K562 (cell line): ENCODE measurements around the gene NME8. TPM values are rescaled to one million over a fixed set of nuclear protein-coding genes. Genes with fewer than 3 reads are reported as not detected.

Experiments
- ATAC-seq: fragments of 200-7000 bp; cut with Tn5 transposase; 3 replicates; pipeline ENCODE4 v1.9.1; 2020; ENCODE audit warnings: moderate library complexity
- BruUV-seq: library from RNA; stranded (reverse); fragments of 400-500 nt; replicated peaks from 2 replicates; lab custom pipeline; 2021; lab: Mats Ljungman, UMichigan
- CTCF ChIA-PET: fragments of 300-600 bp; formaldehyde crosslinking; extraction: SDS; loops from one replicate; lab custom pipeline; 2021; ENCODE audit warnings: low intra/inter-chr PET ratio; lab: Yijun Ruan, JAX
- POLR2A ChIA-PET: fragments of 300-600, 350-650 bp; sonication (Branson Sonifier 250); formaldehyde crosslinking; extraction: SDS; loops from one replicate; lab custom pipeline; 2021; ENCODE audit warnings: antibody characterized with exemption, inconsistent platforms; lab: Yijun Ruan, JAX
- DNase-seq, 4 experiments: peaks; one replicate each; pipeline versions ENCODE4 v3.0.0 to v3.0.0-alpha.2; 2011 to 2018; ENCODE audit warnings: low spot score in 3 of 4, mixed read lengths in 3 of 4; ENCODE audit errors: extremely low read depth in 1 of 4
- FAIRE-seq: peaks from 2 replicates; lab custom pipeline; 2011; peaks lifted over from hg19 to GRCh38; lab: Jason Lieb, UNC
- H2AFZ ChIP-seq: 2 replicates; pipeline ENCODE4 v1.6.0; 2011; ENCODE audit warnings: low read depth, low read length, control low read depth, inconsistent platforms
- H3K27ac ChIP-seq: fragments of 200-600 bp; 3 replicates; pipeline ENCODE4 v1.8.0; 2011; ENCODE audit warnings: low read depth, mild to moderate bottlenecking, control low read depth, inconsistent platforms, low read length, moderate library complexity, mixed read lengths; ENCODE audit errors: extremely low read depth
- H3K27me3 ChIP-seq, 2 experiments: fragments of 300-600 bp in 1 of 2; 2 replicates in 1 of 2; 3 replicates in 1 of 2; pipeline versions ENCODE4 v1.6.0 to v1.8.0; 2011; ENCODE audit warnings: inconsistent platforms in 2 of 2, low read length in 2 of 2, mild to moderate bottlenecking in 1 of 2, mixed read lengths in 1 of 2, moderate library complexity in 1 of 2; ENCODE audit not compliant: control insufficient read depth in 2 of 2, insufficient read depth in 2 of 2
- H3K36me3 ChIP-seq: fragments of 300-600 bp; 3 replicates; pipeline ENCODE4 v1.8.0; 2011; ENCODE audit warnings: mild to moderate bottlenecking, low read length, inconsistent platforms; ENCODE audit not compliant: control insufficient read depth, insufficient read depth
- H3K4me1 ChIP-seq, 2 experiments: fragments of 200-600 bp in 1 of 2; replicated peaks in 1 of 2; 2 replicates in 1 of 2; 3 replicates in 1 of 2; pipeline versions ENCODE4 v1.5.1 to v1.8.0; 2011; ENCODE audit warnings: inconsistent platforms in 2 of 2, low read length in 2 of 2, mild to moderate bottlenecking in 1 of 2, mixed read lengths in 1 of 2, moderate library complexity in 1 of 2; ENCODE audit not compliant: control insufficient read depth in 2 of 2, insufficient read depth in 2 of 2
- H3K4me2 ChIP-seq: 2 replicates; pipeline ENCODE4 v1.6.1; 2011; ENCODE audit warnings: low read length, control low read depth, inconsistent platforms, mixed read lengths; ENCODE audit not compliant: insufficient read depth
- H3K4me3 ChIP-seq: fragments of 200-600 bp; sonication (generic), shearing (Covaris generic); 2 replicates; pipeline ENCODE4 v1.5.1; 2016; ENCODE audit warnings: control low read depth, inconsistent platforms
- H3K79me2 ChIP-seq: fragments of 200-600 bp; 3 replicates; pipeline ENCODE4 v1.8.0; 2011; ENCODE audit warnings: low read length, inconsistent platforms; ENCODE audit not compliant: control insufficient read depth, insufficient read depth
- H3K9ac ChIP-seq, 2 experiments: 2 replicates each; pipeline versions ENCODE4 v1.6.0 to v1.6.1; 2011; ENCODE audit warnings: low read depth in 2 of 2, low read length in 2 of 2, control low read depth in 1 of 2, inconsistent platforms in 1 of 2, mild to moderate bottlenecking in 1 of 2, mixed read lengths in 1 of 2; ENCODE audit not compliant: insufficient read depth in 1 of 2
- H3K9me1 ChIP-seq: one replicate; pipeline ENCODE4 v1.6.0; 2011; ENCODE audit warnings: inconsistent platforms, mild to moderate bottlenecking, low read length, moderate library complexity; ENCODE audit not compliant: control insufficient read depth, insufficient read depth
- H3K9me3 ChIP-seq: replicated peaks from 2 replicates; pipeline ENCODE4 v1.5.1; 2011; ENCODE audit warnings: low read depth, low read length, inconsistent platforms; ENCODE audit not compliant: control insufficient read depth, insufficient read depth
- H4K20me1 ChIP-seq: replicated peaks from 2 replicates; pipeline ENCODE4 v1.6.1; 2011; ENCODE audit warnings: low read length, inconsistent platforms, mixed read lengths; ENCODE audit not compliant: control insufficient read depth, insufficient read depth
- CBX3 ChIP-seq, 2 experiments: IDR thresholded peaks; 1 replicate in 1 of 2; 2 replicates in 1 of 2; pipeline ENCODE4 v1.6.1; 2012; ENCODE audit warnings: inconsistent platforms in 2 of 2, low read length in 2 of 2, borderline replicate concordance in 1 of 2, control low read depth in 1 of 2
- ETS2 ChIP-seq: IDR thresholded peaks from 2 replicates; pipeline ENCODE4 v1.6.1; 2016; ENCODE audit warnings: borderline replicate concordance, missing genetic modification characterization, mild to moderate bottlenecking, moderate library complexity, missing compliant biosample characterization; ENCODE audit not compliant: poor library complexity, severe bottlenecking
- EWSR1 ChIP-seq: fragments of 450-650 bp; IDR thresholded peaks from 2 replicates; pipeline ENCODE4 v1.6.1; 2018; ENCODE audit warnings: borderline replicate concordance, mild to moderate bottlenecking, low read depth, moderate library complexity; ENCODE audit not compliant: partially characterized antibody
- FOXK2 ChIP-seq, 2 experiments: fragments of 450-650 bp; IDR thresholded peaks in 1 of 2; conservative IDR thresholded peaks in 1 of 2; 2 replicates each; pipeline ENCODE4 v1.6.1; 2016; ENCODE audit warnings: low read depth in 2 of 2, mild to moderate bottlenecking in 1 of 2
- HBP1 ChIP-seq: fragments of 450-650 bp; formaldehyde crosslinking; IDR thresholded peaks from 2 replicates; pipeline ENCODE4 v1.4.0; 2022; ENCODE audit warnings: missing genetic modification characterization
- IFI16 ChIP-seq: fragments of 250-450 bp; sonication (Bioruptor Pico); IDR thresholded peaks from 2 replicates; pipeline ENCODE4 v2.1.2; 2022; ENCODE audit warnings: mild to moderate bottlenecking, inconsistent platforms
- NFRKB ChIP-seq: fragments of 450-650 bp; IDR thresholded peaks from 2 replicates; pipeline ENCODE4 v1.6.1; 2016; ENCODE audit warnings: low read depth
- RUNX1 ChIP-seq: sonication (generic); IDR thresholded peaks from 2 replicates; pipeline ENCODE4 v1.6.1; 2016; ENCODE audit warnings: antibody characterized with exemption, low read depth
- SETDB1 ChIP-seq: IDR thresholded peaks from one replicate; pipeline ENCODE4 v1.6.1; 2012; ENCODE audit warnings: low read length, control low read depth, inconsistent platforms
- SUPT5H ChIP-seq: fragments of 450-650 bp; IDR thresholded peaks from 2 replicates; pipeline ENCODE4 v1.6.1; 2016
- TSHZ1 ChIP-seq: fragments of 250-450 bp; sonication (Bioruptor Pico); IDR thresholded peaks from 2 replicates; pipeline ENCODE4 v1.4.0; 2020; ENCODE audit warnings: mild to moderate bottlenecking, moderate library complexity
- ZBTB2 ChIP-seq: fragments of 450-650 bp; IDR thresholded peaks from 2 replicates; pipeline ENCODE4 v1.6.1; 2016; ENCODE audit warnings: antibody characterized with exemption
- ZBTB5 ChIP-seq: fragments of 450-650 bp; IDR thresholded peaks from 2 replicates; pipeline ENCODE4 v1.6.1; 2017; ENCODE audit warnings: antibody characterized with exemption
- WGBS: fragments of 100-300 bp; shearing (Covaris generic); methylation state at CpG from one replicate; pipeline ENCODE4 v1.1.6; 2016; ENCODE audit warnings: low coverage, mixed read lengths; ENCODE audit not compliant: insufficient coverage; ENCODE audit errors: missing lambda C conversion rate; 5-methylcytosine and 5-hydroxymethylcytosine counted together
- in situ Hi-C: fragments of 300-500 bp; cut with MboI; formaldehyde crosslinking; loops from 4 replicates; pipeline ENCODE4 v1.15.0; 2018; ENCODE audit warnings: inconsistent platforms, mixed read lengths
- intact Hi-C: fragments of 100-400 bp; cut with micrococcal nuclease; formaldehyde crosslinking; loops from 2 replicates; pipeline ENCODE4 v1.14.2; 2022
- polyA plus RNA-seq, 8 experiments: library from polyadenylated mRNA; depleted of rRNA in 4 of 8; stranded (reverse) in 5 of 8; unstranded in 3 of 8; fragments of >200 nt; fragmentation: Nextera tagmentation in 2 of 8; fragmentation: Illumina TruSeq in 1 of 8; extraction: Ambion mirVana in 2 of 8; extraction: Trizol in 1 of 8; gene quantifications; 2 replicates each; pipeline versions ENCODE4 v1.2.1 to v1.2.3, GENCODE V29; 2011 to 2014; ENCODE audit warnings: inconsistent platforms in 1 of 8, missing spikeins in 1 of 8
- total RNA-seq, 7 experiments: library from RNA; depleted of rRNA in 6 of 7; stranded (reverse); fragments of >200 nt in 6 of 7; fragmentation: Illumina TruSeq in 2 of 7; extraction: Trizol in 2 of 7; gene quantifications; 2 replicates each; pipeline versions ENCODE4 v1.2.1 to v1.2.3, GENCODE V29; 2011 to 2021; ENCODE audit warnings: low replicate concordance in 1 of 7

The NME8 gene
- total and polyA plus RNA-seq, 9 of the 15 experiments (the other 6 are each of a cell fraction or from before 2014, with no cell fraction given): not detected

- no peak for TF ChIP-seq TSHZ1
- TF ChIP-seq, all 486 proteins: peak for 0
These were observed 96.3 kb downstream of the NME8 start (continued) for GRCh38 chr7:37944737-37945054.

GRCh38 chr7:37945336-37945735, 96.9 kb downstream of the NME8 start:
- H3K9me1 ChIP-seq: no peaks in the 10 kb centered on the region
- no peaks in the 10 kb centered on the region for H4K20me1 ChIP-seq
- H3K27ac ChIP-seq: no peak overlapping the region
- in situ Hi-C loops (no loop called here), intact Hi-C loops (no loop called here)
- FAIRE-seq: no peak
- no peaks in the 10 kb centered on the region for H3K36me3 ChIP-seq
- peaks cover 0 to 5% of the 10 kb centered on the region in 2 experiments; a peak in 2 of 5 replicates for H3K4me1 ChIP-seq
- no peaks in the 10 kb centered on the region; a peak in 1 of 5 replicates for H3K27me3 ChIP-seq
- H3K79me2 ChIP-seq: no peaks in the 10 kb centered on the region
- no peak overlapping the region for H3K9ac ChIP-seq
- POLR2A ChIA-PET: no interaction called here
- H2AFZ ChIP-seq: no peak overlapping the region
- H3K9me3 ChIP-seq: no peaks in the 10 kb centered on the region
- no peak for DNase-seq
- no peak overlapping the region for H3K4me2 ChIP-seq
- CTCF ChIA-PET: no interaction called here
- no peak for ATAC-seq
- no TSS peak for BruUV-seq
- no peak overlapping the region for H3K4me3 ChIP-seq
- 29% methylated on average over 4 of the region's 4 CpGs for whole genome bisulfite sequencing
- TF ChIP-seq HBP1 (CRISPR knock-in tag) (no peak), RUNX1 (no peak), ZBTB2 (no peak), CBX3 (IDR thresholded peaks at IDR 0.05; ENCODE audit: borderline replicate concordance in 1 of 2, low read length in 2 of 2) (no peak), IFI16 (CRISPR knock-in tag) (no peak), EWSR1 (no peak), FOXK2 (conservative IDR thresholded peaks at IDR 0.05 in 1 of 2, IDR thresholded peaks at IDR 0.05 in 1 of 2; ENCODE audit: low read depth in 2 of 2) (no peak), SUPT5H (no peak), SETDB1 (no peak), NFRKB (no peak), ETS2 (tag) (no peak), ZBTB5 (no peak)
